ENCODE results near the gene GLRX5.

The GLRX5 gene

GRCh38 chr14:95510804-95511203 lies 24.0 kb upstream of the GLRX5 start:
- no peak overlapping the region for H3K4me3 ChIP-seq (ENCODE audit: low read depth, low read length)
- no peak for TF ChIP-seq CTCF (IDR thresholded peaks at IDR 0.05; ENCODE audit: borderline replicate concordance, insufficient read depth, low read depth, low read length)

DNA sequence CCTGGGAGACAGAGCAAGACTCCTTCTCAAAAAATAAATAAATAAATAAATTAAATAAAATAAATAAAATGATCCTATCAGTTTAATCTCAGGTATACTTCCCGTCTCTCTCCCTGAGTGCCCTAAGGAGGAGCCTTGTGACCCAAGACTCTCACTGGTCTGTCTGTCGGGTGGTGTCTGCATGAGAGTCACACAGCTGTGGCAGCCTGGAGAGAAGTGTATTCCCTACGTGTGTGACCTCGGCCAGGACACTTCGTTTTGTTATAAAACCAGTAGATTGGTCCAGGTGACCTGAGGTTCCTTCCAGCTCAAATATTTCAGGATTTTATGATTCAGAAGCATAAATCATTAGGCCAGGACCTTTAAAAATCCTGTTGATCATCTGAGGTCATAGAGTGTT lies 23.2 kb upstream of the GLRX5 start:
- H3K4me3 ChIP-seq (ENCODE audit: low read depth, low read length): no peak overlapping the region
- TF ChIP-seq CTCF (IDR thresholded peaks at IDR 0.05; ENCODE audit: borderline replicate concordance, insufficient read depth, low read depth, low read length): no peak

GRCh38 chr14:95513291-95513690 lies 21.6 kb upstream of the GLRX5 start:
- peak overlapping the region; percentile 10 for H3K4me3 ChIP-seq (ENCODE audit: low read depth, low read length)
- no peak for TF ChIP-seq CTCF (IDR thresholded peaks at IDR 0.05; ENCODE audit: borderline replicate concordance, insufficient read depth, low read depth, low read length)

GRCh38 chr14:95514131-95515079 lies 20.4 kb upstream of the GLRX5 start:
- peak overlapping the region; percentile 71 for H3K4me3 ChIP-seq (ENCODE audit: low read depth, low read length)

DNA sequence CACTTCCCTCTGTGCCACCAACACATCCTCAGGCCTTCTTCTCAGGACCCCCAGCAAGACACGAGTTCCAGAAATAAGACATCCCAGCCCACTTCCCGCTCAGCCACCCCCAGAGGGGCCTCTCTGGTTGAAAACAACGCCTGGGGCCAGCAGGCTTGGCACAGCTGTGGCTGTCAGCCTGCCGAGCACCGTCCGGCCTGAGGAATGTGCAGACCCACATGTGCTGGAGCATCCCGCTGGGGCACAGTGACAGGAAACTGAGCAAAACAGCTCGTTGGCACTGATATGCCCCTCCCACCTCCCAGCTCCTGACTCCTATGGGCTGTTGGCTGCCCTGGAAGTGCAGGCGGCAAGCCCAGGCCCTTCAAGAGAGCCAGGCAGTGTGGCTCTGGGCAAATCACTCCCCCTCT lies 19.8 kb upstream of the GLRX5 start:
- H3K4me3 ChIP-seq (ENCODE audit: low read depth, low read length): peak overlapping the region; percentile 71
- TF ChIP-seq CTCF (IDR thresholded peaks at IDR 0.05; ENCODE audit: borderline replicate concordance, insufficient read depth, low read depth, low read length): no peak

More at GRCh38 chr14:95514131-95515079, 20.4 kb upstream of the GLRX5 start:
- no peak for TF ChIP-seq CTCF (IDR thresholded peaks at IDR 0.05; ENCODE audit: borderline replicate concordance, insufficient read depth, low read depth, low read length)

DNA sequence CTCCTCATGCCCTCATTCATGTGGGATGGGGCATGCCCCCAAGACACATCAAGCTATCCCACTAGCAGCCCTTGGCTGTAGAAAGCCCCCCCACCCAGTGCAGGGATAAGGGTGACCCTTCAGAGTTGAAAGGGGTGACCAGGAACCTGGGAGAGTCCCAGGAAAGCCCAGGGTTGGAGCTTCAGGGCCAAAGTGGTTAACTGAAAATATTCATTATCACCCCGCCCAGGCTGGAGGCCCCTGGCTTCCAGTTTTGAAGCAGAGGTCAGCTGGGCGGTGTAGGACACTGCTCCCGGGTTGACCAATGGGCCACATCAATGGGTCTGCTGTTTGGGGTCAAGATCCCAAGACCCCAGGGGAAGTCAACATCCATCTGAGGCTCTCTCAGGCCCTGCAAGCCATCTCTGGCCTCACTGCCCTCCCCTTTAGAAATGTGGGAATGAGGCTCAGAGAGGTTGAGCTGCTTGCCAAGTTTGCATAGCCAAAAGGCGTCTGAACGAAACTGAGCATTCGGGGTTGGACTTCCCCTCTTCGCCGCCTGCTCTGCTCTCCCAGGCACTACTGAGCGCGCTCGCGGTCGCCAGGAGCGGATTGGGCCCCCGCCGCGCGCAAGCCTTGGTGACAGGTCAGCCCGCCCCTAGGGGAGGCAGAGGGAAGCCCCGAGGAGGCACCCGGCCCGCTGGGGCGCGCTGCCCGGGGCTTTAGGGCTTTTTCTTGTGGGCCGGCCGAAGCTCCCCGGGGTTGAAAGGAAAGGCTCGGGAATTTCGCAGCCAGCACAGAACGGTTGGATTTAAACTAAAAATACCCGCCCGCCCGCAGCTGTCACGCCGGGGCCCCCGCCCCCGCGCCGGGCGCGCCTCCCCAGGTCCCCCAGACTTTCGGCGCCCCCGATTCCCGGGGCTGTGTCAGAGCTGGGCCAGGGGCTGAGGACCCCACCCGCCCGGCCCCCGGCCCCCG lies 19.0 kb upstream of the GLRX5 start:
- peak overlapping the region; percentile 71 for H3K4me3 ChIP-seq (ENCODE audit: low read depth, low read length)
- peak; percentile 64 for TF ChIP-seq CTCF (IDR thresholded peaks at IDR 0.05; ENCODE audit: borderline replicate concordance, insufficient read depth, low read depth, low read length)
